HG03575 (cell line): Measurements from ENCODE around the gene CYREN.

Experiments used
- ATAC-seq: cut with Tn5 transposase; IDR thresholded peaks from one replicate; pipeline ENCODE4 v1.9.1; 2021; ENCODE audit not compliant: unreplicated experiment, insufficient number of reproducible peaks, low FRiP score; ENCODE audit errors: extremely low read depth

The CYREN gene

DNA sequence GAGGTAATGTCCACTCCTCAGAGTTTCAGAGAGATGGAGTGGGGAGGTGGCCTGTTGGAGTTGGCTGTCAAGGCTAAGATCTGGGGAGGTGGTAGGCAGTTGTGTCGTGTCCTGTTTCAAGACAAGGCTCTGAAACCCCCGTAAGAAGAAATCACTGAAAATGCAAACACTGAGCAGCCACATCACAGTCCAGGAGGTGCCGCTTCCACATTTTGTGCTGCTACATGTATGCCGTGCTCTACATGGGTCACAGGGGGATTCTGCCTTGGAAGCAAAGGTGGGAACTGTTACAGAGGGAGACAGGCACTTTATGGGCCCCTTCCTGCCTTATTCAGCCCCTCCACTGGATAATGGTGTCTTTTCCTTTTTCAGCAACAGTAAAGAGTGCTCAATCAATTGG, 28.9 kb upstream of the CYREN start:
- ATAC-seq, result no peak

DNA sequence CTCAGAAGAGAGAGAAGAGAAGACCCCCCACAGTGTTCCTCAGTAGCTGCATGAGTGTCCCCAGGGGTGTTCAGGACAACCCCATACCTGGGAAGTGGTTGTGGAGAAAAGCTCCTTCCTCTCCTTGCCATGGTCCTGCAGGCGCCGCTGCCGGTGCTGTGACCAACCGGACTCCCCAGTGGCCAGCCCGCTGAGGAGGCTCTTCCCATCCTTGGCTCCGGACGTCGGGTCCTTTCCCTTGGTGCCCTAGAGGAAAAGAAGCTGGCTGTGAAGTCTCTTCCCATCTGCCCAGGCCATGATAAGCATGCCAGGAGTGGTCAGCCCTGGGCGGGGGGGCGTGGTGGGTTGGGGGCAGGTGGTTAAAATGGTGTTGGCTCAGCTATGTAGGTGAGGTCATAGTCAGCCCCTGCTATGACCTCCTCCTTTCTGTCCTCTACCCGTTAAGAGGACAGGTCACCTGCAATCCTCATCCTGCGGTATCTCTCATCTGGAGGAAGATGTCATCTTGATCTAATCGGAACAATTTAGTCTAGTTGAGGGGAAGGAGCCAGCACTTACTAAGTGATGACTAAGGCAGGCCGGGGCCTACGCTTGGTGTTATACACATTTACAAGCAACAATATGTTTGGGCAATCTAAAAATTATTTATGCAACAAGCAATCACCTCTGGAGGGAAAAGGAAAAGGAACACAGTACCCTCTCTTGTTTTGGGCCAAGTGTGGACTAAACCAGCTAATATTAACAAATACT, 27.6 kb upstream of the CYREN start:
- no peak for ATAC-seq

DNA sequence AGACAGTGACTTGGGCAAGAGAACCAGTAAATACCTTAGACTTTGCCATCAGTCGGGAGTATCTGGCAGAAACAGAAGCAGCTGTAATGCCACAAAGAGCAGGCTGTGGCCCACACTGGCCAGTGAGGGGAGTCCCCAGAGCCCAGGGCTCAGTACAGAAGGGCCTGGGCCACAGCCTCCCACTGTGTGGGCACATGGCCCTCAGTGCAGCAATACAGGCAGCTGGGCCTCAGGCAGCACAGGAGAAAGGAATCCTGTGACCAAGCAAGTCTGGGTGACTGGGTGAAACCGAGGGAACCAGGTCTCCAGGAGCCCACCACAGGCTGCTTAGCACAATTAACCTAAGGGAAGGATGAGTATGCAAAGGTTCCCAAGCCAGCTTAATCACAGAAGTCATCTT, 26.8 kb upstream of the CYREN start:
- ATAC-seq, result no peak

DNA sequence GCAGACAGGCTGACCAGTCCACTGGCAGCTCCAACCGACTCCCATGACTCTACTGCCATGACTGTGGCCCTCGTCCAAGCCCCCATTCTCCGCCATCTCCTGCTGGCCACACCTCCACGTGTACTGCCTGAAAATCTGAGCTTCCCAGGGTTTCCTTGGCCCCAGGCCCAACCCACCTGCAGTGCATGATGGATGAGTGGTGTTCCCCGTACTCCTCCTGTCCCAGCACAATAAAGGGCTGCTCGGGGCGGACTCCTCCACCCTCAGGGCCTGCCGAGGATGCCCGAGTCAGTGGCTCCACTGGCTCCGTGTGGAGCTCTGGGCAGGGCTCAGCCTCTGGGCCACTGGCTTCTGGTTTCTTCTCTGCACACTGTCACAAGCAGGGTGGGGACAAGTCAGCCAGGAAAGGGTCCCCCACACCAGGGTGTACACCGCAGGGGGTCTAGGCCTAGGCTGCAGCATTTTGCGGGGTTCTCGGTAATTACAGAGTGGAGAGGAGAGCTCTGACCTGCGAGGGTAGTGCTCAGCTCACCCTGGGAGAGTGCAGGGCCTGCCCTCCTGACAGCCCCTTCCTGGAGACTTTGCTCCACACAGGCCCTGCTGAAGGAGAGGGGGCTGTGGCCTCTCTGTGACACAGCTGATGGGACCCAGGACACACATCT, 25.6 kb upstream of the CYREN start:
- ATAC-seq, result no peak

DNA sequence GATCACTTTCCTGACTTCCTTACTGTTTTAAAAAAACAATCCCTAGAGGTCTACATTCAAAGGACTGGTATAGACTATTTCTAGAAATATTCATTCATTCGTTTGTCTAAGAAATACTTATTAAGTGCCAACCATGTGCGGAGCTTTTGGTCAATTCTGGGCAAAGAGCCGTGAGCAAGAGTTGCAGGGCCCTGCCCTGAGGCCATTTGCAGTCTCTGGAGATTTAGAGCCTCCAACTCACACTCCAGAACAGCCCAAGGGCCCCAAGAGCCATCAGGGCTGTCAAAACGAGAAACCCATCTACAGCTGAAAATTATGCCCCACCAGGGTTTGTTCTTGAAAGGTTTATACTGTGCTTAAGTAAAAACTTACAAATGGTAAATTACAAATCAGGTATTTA, 24.6 kb upstream of the CYREN start:
- ATAC-seq, result no peak

DNA sequence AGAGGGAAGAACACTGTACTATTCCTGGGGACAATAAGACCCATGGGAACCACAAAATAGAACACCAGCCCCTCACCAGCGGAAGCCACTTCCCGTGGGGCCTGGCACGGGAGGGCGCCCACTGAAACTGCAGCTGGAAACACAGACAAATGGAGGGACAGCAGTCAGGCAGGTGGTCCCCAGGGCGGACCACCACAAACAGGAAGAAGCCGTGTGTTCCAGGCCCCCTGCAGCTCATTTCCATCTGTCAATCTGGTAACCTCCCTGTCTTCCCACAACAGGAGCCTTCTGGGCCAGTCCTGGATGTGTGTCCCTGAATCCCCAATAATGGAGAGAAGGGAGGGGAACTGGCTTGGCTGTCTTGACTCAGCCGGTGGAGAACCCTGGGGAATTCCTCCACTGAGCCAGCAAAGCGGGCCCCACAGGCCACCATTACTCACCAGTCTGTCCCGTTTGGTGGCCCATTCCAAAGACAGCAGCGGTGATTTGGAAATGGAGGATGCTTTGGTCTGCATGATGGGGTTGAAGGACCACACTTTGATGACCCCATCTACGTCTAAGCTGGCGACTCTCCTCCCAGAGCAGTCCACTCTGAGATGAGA, 24.1 kb upstream of the CYREN start:
- no peak for ATAC-seq

DNA sequence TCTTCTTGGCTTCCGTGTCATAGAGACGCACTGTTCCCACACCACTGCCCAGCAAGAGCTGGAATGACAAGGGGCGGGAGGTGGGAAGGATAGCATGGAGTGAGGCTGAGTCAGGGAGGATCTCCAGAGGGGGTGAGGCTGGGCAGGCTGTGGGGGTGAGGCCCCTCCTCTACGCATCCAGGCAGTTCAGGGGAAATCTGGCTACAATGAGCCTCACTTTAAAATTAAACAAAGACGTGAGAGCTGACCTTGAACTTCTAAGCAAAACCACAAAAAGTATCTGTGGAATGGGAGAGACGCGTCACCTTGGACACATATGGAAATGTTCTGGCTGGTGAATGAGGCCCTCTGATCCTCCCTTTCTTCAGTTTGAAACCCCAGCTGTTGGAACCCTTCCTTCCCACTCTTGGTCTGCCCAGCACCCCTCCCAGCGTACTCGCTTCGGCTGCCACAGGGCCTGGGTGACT, 23.1 kb upstream of the CYREN start:
- ATAC-seq, result no peak

DNA sequence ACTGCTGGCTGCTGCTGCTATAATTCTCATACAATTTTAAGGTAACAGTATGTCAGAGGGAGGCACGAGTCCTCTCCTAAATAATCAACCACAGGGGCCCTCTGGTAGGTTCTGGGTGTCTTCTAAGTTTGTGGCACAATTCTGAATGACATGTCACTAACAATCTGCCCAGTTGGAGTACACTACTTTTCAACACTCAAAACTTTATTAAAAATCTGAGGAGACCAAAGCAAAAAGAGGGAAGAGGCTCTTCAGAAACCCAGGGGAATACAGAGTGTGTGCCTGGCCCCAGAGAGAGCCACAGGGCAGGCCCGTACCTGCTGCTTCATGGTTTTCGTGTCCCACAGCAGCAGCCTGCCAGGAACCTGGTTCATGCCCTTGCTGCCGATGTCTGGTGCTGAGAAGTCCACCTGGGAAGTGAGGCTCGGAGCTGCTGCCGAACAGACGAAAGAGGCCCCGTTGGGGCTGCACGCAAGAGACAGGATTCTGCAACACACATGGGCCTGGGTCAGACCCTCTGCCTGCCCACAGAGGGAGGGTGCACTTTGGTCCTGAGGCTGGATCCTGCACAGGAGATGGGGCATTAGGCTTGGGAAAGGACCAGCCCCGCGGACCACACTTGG, 22.5 kb upstream of the CYREN start:
- ATAC-seq, result no peak

DNA sequence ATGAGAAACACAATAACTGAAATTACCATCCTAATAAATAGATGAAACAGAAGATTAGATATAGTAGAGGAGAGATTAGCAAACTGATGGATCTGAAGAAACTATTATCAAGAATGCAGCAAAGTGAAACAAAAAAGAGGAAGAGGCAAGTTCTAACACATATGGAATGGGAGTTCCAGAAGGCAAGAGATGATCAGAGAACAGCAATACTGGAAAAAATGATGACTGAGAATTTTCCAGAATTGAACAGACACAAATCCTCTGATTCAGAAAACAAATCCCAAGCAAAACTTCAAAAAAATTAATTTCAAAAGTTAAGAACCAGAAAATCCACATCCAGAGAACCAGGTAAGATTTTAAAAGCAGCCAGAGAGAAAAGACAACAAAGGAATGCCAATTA, 20.2 kb upstream of the CYREN start:
- no peak for ATAC-seq

DNA sequence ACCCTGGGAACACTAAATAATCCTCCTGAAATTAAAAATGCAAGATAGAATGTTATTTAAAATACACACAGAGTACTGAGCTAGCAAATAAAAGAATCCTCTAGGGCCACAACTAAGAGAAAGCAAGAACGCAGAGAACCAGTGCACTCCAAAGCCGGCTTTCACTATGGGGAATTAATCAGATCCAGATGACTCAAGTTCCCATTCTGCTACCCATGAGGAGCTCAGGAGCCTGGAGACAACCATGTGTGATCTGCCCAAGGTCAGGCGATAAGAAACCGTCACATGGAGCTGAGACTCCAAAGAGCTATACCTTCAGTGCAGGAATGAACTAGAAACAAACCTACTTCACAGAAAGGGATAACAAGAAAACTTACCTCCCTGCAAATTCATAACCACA, 19.5 kb upstream of the CYREN start:
- ATAC-seq, result no peak

DNA sequence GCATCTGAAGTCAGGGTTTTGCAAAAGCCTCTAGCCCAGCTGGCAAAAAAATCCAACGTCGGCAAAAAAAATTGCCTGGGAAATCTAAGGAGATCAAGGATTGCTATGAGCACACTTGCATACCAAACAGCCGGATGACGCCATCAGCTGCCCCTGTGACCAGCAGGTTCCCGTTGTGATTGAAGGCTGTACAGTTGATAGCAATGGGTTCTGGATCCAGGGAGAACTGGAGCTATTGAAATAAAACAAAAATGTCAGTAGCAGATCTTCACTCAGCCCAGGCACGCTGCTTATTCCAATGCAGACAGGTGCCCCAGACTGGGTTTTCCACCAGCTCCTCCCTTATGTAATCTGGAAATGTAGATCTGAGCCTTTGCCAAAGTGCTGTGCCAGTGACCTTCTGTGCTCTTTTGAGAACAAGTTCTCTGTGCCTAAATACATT, 18.7 kb upstream of the CYREN start:
- ATAC-seq, result no peak

DNA sequence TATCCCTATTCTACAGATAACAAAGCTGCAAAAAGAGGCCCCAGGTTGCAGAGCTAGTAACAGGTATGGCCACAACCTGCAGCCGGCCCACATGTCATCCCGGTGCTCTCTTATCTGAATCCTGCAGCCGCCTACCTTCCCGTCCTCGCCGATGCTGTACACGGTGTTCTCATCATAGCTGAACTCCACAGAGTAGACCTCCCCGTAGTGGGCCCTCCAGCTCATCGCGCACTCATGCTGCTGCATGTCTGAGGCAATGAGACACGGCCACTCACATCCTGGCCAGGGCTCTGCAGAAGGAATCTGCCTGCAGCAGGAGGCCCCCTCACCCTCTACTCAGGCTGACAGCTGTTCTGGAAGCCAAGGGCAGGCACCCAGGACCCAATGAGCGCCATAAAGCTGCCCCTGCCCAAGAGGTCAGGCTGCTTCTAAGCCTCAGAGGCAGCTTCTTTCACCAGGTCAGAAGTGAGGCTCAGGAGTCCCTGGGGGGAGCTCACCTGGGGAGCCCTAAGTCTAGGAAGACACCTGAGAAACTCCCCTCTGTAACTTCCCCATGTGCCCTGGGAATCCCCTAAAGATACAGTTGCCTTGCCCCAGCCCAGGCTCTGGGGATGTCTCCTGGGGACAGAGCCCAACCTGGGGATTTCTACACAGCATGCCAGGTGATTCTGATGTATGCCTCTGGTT, 17.9 kb upstream of the CYREN start:
- ATAC-seq, result no peak

DNA sequence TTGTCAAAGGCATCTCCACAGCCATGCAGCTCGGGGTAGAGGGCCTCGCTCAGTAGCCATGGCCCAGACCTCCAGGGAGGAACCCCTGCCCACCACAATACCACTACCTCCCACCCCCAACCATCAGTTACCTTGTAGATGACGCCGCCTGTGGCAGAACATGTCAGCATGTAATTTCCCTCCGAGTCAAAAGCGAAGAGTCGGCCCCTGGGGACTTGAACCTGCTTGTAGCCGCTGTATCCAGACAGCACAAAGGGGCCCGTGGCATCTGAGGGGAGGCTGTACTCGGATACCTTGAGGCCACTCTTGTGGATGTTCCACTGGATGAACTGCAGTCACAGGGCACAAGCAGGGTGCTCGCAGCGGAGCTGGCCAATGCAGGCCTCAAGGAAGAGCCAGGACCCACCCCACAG, 16.3 kb upstream of the CYREN start:
- ATAC-seq, result no peak

DNA sequence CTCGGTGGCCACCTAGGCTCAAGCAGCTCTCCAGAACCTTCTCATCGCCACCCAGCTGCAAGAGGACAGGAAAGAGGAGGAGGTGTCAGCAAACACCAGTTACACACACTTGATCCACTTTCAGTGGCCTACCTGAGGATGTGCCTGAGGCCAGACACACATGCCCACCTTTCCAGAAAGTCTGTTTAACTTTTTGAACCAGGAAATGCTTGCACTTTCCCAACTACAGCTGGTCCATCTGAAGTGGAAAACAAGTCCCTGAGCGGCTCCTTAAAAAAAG, 15.7 kb upstream of the CYREN start:
- no peak for ATAC-seq

DNA sequence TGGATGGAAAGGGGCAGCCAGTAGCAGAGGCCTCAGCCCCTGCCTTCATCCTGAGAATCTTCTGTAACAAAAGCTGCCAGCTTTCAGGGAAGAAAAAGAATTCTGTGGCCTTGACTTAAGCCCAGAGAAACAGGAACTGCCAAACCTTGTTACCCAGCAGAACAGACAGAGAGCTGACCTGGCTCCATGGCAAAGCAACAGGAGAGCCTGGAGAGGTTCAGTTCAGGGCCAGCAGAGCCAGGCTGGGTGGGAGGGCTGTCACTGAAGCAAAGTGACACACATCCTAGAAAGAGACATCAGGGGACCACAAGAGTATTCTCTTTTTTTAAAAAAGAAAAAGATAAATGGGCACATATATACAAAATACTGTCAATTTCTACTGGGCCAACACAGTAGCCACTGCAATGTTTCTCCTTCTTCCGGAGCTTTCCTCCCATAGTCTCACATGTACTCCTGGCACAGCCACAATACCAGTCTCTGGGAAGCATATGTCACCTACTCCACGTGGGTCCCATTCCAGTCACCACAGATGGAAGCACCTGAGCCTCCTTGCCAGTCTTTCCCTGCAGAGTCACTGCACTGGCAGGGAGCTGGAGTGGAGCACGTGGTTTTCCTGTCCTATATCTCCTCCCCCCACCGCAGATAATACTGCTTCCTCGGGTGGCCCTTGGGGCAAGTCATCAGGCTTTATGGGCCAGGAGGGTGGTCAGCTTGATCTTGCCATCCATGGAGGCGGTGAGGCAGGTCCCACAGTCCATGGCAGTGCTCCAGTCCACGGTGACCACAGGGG, 15.2 kb upstream of the CYREN start:
- no peak for ATAC-seq

DNA sequence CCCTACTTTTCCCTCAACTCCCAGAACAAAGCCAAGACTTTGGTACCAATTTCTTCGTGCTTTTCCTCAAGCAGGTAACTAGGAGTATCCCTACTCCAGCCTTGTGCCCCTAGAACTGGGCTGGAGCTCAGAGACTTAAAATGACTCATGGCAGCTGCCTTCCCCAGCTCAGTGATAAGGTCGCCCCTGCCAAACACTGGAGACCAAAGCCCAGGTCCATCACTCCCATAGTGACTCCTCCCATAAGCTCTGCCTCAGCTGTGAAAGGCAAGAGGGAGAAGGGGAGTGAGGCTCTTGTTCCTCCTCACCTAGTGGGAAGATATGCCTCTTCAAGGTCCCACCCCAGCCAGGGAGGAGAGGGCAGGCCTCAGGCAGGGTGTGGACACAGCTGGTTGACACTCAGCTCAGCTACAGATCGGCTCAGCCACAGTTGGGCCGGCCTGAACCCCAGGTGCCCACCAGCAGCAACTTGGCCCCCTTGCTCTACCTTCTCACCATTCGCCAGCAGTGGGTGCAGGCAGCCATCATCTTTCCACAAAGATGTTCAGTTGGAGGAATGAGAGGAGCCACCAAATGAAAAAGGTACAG, 13.8 kb upstream of the CYREN start:
- ATAC-seq, result no peak

DNA sequence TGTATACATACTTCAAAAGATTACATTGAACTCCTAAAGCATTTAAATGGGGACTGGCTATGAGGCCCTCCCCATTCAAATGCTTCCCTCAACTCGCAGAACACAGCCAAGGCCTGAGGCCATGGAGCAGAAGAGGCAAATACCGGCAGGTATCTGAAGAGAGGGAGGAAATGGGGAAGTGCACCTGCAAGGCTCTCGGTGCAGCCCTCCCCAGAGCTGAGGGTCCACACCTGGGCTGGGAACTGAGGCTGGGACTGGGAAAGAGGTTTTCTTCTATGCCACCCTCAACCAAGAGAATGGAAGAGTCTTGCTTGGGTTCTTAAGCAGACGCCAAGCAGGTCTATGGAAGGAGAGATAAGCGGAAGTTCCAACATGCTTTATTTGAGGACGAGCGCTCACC, 13.0 kb upstream of the CYREN start:
- ATAC-seq, result no peak

DNA sequence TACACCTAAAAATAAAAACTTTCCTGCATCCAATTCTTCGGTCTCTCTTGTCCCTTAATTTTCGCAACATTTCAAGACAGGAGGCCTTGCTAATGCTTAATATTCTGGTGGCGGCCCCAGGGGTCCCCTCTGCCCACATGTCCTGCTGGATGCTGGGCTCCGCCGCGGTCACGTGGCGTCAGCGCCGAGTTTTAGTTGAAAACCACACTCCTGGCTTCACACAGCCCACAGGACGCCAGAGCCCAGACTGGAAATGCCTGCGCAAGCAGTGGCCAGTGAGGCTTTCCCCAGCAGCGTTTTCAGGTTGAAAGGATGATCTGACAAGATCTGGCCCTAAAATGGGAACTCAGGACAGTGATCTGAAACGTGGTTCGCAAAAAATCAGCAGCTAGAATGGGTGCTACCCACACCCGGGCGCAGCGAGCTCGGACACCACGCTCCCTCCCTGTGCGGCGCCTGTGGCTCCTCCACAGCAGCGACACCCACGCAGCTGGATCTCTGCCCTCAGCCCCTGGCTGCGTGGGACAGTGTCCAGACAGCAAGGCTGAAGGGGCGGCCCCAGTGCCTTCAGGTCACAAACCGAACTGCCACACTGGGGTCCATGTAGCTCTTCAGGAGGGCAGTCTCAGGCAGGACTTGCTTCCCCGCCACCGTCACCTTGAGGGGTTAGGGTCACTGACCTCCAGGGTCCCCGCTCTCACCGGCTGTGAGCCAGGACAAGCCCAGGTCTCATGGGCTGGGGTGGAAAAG, 11.6 kb upstream of the CYREN start:
- ATAC-seq, result no peak
